ENCODE data around the gene TBC1D22A.

The TBC1D22A gene

GRCh38 chr22:47204002-47204979 lies 441.8 kb downstream of the TBC1D22A start:
- TF ChIP-seq POLR2A (IDR thresholded peaks at IDR 0.05; ENCODE audit: low read length) (no peak), GATA1 (IDR thresholded peaks at IDR 0.05; ENCODE audit: low read depth, low read length) (no peak)
- DNase-seq, result no peak

- TF ChIP-seq POLR2A (IDR thresholded peaks at IDR 0.05; ENCODE audit: low read length) (no peak), GATA1 (IDR thresholded peaks at IDR 0.05; ENCODE audit: low read depth, low read length) (no peak)
- no peak for DNase-seq
Measured at GRCh38 chr22:47205081-47205491, 442.6 kb downstream of the TBC1D22A start.

- no peak for TF ChIP-seq GATA1 (IDR thresholded peaks at IDR 0.05; ENCODE audit: low read depth, low read length)
- no peak for TF ChIP-seq POLR2A (IDR thresholded peaks at IDR 0.05; ENCODE audit: low read length)
- DNase-seq, result no peak
Measured at GRCh38 chr22:47205554-47205953, 443.1 kb downstream of the TBC1D22A start.

GRCh38 chr22:47206164-47206563 lies 443.7 kb downstream of the TBC1D22A start:
- no peak for DNase-seq
- TF ChIP-seq POLR2A (IDR thresholded peaks at IDR 0.05; ENCODE audit: low read length) (no peak), GATA1 (IDR thresholded peaks at IDR 0.05; ENCODE audit: low read depth, low read length) (no peak)

GRCh38 chr22:47206666-47207218 lies 444.3 kb downstream of the TBC1D22A start:
- DNase-seq, result no peak
- TF ChIP-seq GATA1 (IDR thresholded peaks at IDR 0.05; ENCODE audit: low read depth, low read length) (no peak), POLR2A (IDR thresholded peaks at IDR 0.05; ENCODE audit: low read length) (no peak)

GRCh38 chr22:47207387-47207786 lies 444.9 kb downstream of the TBC1D22A start:
- TF ChIP-seq POLR2A (IDR thresholded peaks at IDR 0.05; ENCODE audit: low read length) (no peak), GATA1 (IDR thresholded peaks at IDR 0.05; ENCODE audit: low read depth, low read length) (no peak)
- DNase-seq, result no peak

- DNase-seq, result no peak
- TF ChIP-seq GATA1 (IDR thresholded peaks at IDR 0.05; ENCODE audit: low read depth, low read length) (no peak), POLR2A (IDR thresholded peaks at IDR 0.05; ENCODE audit: low read length) (no peak)
Measured at GRCh38 chr22:47207846-47208554, 445.6 kb downstream of the TBC1D22A start.

GRCh38 chr22:47208630-47209029 lies 446.2 kb downstream of the TBC1D22A start:
- no peak for TF ChIP-seq GATA1 (IDR thresholded peaks at IDR 0.05; ENCODE audit: low read depth, low read length)
- TF ChIP-seq POLR2A (IDR thresholded peaks at IDR 0.05; ENCODE audit: low read length), result no peak
- DNase-seq, result no peak

- TF ChIP-seq GATA1 (IDR thresholded peaks at IDR 0.05; ENCODE audit: low read depth, low read length), result no peak
- no peak for TF ChIP-seq POLR2A (IDR thresholded peaks at IDR 0.05; ENCODE audit: low read length)
- no peak for DNase-seq
Measured at GRCh38 chr22:47209040-47209514, 446.6 kb downstream of the TBC1D22A start.

- TF ChIP-seq GATA1 (IDR thresholded peaks at IDR 0.05; ENCODE audit: low read depth, low read length) (no peak), POLR2A (IDR thresholded peaks at IDR 0.05; ENCODE audit: low read length) (no peak)
- no peak for DNase-seq
Measured at GRCh38 chr22:47209547-47210023, 447.1 kb downstream of the TBC1D22A start.

- TF ChIP-seq POLR2A (IDR thresholded peaks at IDR 0.05; ENCODE audit: low read length) (no peak), GATA1 (IDR thresholded peaks at IDR 0.05; ENCODE audit: low read depth, low read length) (no peak)
- no peak for DNase-seq
Measured at GRCh38 chr22:47210112-47210657, 447.7 kb downstream of the TBC1D22A start.

- no peak for DNase-seq
- no peak for TF ChIP-seq GATA1 (IDR thresholded peaks at IDR 0.05; ENCODE audit: low read depth, low read length)
- no peak for TF ChIP-seq POLR2A (IDR thresholded peaks at IDR 0.05; ENCODE audit: low read length)
Measured at GRCh38 chr22:47210686-47211085, 448.2 kb downstream of the TBC1D22A start.

- TF ChIP-seq GATA1 (IDR thresholded peaks at IDR 0.05; ENCODE audit: low read depth, low read length), result no peak
- TF ChIP-seq POLR2A (IDR thresholded peaks at IDR 0.05; ENCODE audit: low read length), result no peak
- DNase-seq, result peak; percentile 14 to 51
Measured at GRCh38 chr22:47213571-47214230, 451.3 kb downstream of the TBC1D22A start.
